ENCODE data around the gene GMDS. TPM values are rescaled to one million over a fixed set of nuclear protein-coding genes. Genes with fewer than 3 reads are reported as not detected.
"Not testable (repeated sequence)": the region's sequence is repeated elsewhere in the genome, so short reads cannot be mapped to it uniquely, and the experiment has no call there.

GMDS gene
- total RNA-seq, 1 experiment from 2014 or later = 35.0 TPM

DNA sequence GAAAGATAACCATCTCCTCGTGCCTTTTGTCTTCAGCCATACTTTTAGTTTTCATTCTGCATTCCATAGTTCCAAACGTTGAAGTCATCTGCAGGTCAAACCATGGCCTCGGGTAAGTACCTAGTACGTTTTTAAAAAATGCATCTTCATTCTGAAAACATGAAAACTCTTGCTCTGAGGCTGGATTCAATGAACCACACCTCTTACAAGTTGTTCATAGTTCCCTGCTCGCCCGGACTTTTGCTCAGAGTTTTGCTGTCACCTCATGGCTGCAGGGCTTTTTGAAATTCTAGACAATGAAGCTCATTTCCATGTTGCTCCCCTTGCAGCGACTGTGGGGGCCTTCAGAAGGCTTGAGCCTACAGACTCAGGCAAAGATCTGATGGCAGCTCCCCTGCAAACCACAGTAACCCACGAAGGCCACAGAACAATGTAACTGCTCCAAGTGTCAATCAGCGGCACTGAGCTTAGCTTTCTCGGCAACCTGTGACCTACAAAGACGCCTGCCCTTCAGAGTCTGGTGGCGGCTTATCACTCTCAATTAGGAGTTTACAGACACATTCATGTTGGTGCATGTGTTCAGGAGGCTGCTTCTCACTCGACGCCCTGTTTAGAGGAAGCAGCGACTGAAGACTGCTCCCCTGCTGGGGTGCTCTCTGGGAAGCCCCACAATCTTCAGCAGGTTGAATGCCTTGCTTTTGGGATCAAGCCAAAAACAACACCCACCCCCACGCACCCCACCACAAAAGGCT is 574.5 kb downstream of the GMDS start (continued):
- TF ChIP-seq, protein P1, sequence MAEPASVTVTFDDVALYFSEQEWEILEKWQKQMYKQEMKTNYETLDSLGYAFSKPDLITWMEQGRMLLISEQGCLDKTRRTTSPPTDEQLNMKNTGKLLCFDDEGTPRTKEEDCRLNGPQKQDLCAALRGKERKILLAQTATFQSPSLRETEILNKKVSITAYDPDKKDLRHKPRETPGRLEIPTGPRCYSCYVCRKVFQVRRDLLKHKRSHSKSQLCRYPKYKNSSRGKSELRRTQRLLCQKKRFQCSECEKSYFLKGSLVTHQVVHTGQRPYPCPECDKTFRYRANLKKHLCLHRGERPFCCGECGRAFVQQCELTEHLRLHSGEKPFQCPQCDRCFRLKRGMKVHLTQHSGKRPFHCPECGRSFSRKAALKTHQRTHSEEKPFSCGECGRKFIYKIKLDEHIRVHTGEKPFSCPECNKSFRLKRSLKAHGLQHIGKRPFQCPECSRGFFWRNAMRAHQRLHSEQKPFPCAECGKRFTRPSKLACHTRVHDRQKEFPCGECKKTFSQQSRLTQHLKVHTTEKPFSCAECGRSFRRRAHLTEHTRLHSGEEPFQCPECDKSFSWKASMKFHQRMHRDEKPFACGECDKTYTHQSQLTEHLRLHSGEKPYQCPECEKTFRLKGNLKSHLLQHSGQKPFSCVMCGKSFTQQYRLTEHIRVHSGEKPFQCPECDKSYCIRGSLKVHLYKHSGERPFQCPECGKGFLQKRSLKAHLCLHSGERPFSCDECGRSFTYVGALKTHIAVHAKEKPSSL (CRISPR knock-in tag; conservative IDR thresholded peaks at IDR 0.05) = no peak
- TF ChIP-seq MXD4 (CRISPR knock-in tag; IDR thresholded peaks at IDR 0.05; ENCODE audit: borderline replicate concordance) (no peak), NR2C2 (CRISPR knock-in tag; IDR thresholded peaks at IDR 0.05) (no peak), PRRX2 (CRISPR knock-in tag; IDR thresholded peaks at IDR 0.05) (no peak)
- TF ChIP-seq, protein P2, sequence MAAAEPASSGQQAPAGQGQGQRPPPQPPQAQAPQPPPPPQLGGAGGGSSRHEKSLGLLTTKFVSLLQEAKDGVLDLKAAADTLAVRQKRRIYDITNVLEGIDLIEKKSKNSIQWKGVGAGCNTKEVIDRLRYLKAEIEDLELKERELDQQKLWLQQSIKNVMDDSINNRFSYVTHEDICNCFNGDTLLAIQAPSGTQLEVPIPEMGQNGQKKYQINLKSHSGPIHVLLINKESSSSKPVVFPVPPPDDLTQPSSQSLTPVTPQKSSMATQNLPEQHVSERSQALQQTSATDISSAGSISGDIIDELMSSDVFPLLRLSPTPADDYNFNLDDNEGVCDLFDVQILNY (CRISPR knock-in tag; IDR thresholded peaks at IDR 0.05) = no peak

GRCh38 chr6:1669996-1670395 is 575.4 kb downstream of the GMDS start:
- POLR2A ChIA-PET = no interaction called here
- CTCF ChIA-PET = interaction anchor here (0.7 to 1.4 kb wide), 3 partner anchors 16 to 912 kb away, joined by 3 read pairs; no protein-coding TSS in a partner anchor
- Mint-ChIP-seq H3K36me3 (no peaks in the 10 kb centered on the region), H3K27me3 (ENCODE audit: low read depth) (no peaks in the 10 kb centered on the region), H3K4me3 (no peak overlapping the region), H3K4me1 (peaks cover 8% of the 10 kb centered on the region; the same call in 1 of the 2 replicates), H3K9me3 (no peaks in the 10 kb centered on the region), H3K27ac (no peak overlapping the region)
- DNase-seq (ENCODE audit: low spot score) (no peak), ATAC-seq (no peak)
- TF ChIP-seq ZSCAN18 (CRISPR knock-in tag; IDR thresholded peaks at IDR 0.05) = no peak
- TF ChIP-seq, protein P3, sequence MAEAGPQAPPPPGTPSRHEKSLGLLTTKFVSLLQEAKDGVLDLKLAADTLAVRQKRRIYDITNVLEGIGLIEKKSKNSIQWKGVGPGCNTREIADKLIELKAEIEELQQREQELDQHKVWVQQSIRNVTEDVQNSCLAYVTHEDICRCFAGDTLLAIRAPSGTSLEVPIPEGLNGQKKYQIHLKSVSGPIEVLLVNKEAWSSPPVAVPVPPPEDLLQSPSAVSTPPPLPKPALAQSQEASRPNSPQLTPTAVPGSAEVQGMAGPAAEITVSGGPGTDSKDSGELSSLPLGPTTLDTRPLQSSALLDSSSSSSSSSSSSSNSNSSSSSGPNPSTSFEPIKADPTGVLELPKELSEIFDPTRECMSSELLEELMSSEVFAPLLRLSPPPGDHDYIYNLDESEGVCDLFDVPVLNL (CRISPR knock-in tag; IDR thresholded peaks at IDR 0.05; ENCODE audit: borderline replicate concordance, low read depth) = no peak
- TF ChIP-seq, protein P1 (CRISPR knock-in tag; conservative IDR thresholded peaks at IDR 0.05) = no peak
- no peak for TF ChIP-seq MYBL2 (CRISPR knock-in tag; IDR thresholded peaks at IDR 0.05)
- TF ChIP-seq SMAD4 (CRISPR knock-in tag; IDR thresholded peaks at IDR 0.05) = no peak
- no peak for TF ChIP-seq NFE2L1 (CRISPR knock-in tag; IDR thresholded peaks at IDR 0.05)
- TF ChIP-seq, protein P4, sequence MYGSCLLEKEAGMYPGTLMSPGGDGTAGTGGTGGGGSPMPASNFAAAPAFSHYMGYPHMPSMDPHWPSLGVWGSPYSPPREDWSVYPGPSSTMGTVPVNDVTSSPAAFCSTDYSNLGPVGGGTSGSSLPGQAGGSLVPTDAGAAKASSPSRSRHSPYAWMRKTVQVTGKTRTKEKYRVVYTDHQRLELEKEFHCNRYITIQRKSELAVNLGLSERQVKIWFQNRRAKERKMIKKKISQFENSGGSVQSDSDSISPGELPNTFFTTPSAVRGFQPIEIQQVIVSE (CRISPR knock-in tag; IDR thresholded peaks at IDR 0.05; ENCODE audit: borderline replicate concordance) = no peak
- no peak for TF ChIP-seq ZNF219 (CRISPR knock-in tag; IDR thresholded peaks at IDR 0.05; ENCODE audit: borderline replicate concordance)
- TF ChIP-seq, protein P5, sequence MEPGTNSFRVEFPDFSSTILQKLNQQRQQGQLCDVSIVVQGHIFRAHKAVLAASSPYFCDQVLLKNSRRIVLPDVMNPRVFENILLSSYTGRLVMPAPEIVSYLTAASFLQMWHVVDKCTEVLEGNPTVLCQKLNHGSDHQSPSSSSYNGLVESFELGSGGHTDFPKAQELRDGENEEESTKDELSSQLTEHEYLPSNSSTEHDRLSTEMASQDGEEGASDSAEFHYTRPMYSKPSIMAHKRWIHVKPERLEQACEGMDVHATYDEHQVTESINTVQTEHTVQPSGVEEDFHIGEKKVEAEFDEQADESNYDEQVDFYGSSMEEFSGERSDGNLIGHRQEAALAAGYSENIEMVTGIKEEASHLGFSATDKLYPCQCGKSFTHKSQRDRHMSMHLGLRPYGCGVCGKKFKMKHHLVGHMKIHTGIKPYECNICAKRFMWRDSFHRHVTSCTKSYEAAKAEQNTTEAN (CRISPR knock-in tag; IDR thresholded peaks at IDR 0.05) = no peak

- DNase-seq (ENCODE audit: low spot score); H3K36me3 Mint-ChIP-seq; ATAC-seq; H3K9me3 Mint-ChIP-seq; POLR2A ChIA-PET; H3K27me3 Mint-ChIP-seq (ENCODE audit: low read depth); H3K4me3 Mint-ChIP-seq; H3K4me1 Mint-ChIP-seq; H3K27ac Mint-ChIP-seq: not testable (repeated sequence)
- CTCF ChIA-PET = interaction anchor here (1.4 kb wide), 1 partner anchor 19 kb away, joined by 3 read pairs; no protein-coding TSS in a partner anchor
Observed at GRCh38 chr6:1668456-1668855, 576.9 kb downstream of the GMDS start.

Data from WTC11 (cell line).